CD14-positive monocyte (primary cell): ENCODE data around the gene GALNT18. TPM values are rescaled to one million over a fixed set of nuclear protein-coding genes. Genes with fewer than 3 reads are reported as not detected.

ENCODE experiments used
- DNase-seq, 3 donors: peaks; one replicate each; pipeline ENCODE4 v3.0.0-alpha.2; 2011 to 2022
- H2AFZ ChIP-seq: 2 replicates; pipeline ENCODE4 v1.6.0; 2012; ENCODE audit warnings: mild to moderate bottlenecking, low read depth, low read length, inconsistent platforms; ENCODE audit not compliant: insufficient read depth, poor library complexity, severe bottlenecking
- H3K27ac ChIP-seq, 2 donors: 1 replicate in 1 of 2; 2 replicates in 1 of 2; pipeline ENCODE4 v1.5.1; 2012 to 2013; ENCODE audit warnings: low read length in 2 of 2, control low read depth in 1 of 2, inconsistent platforms in 1 of 2, low read depth in 1 of 2, mild to moderate bottlenecking in 1 of 2
- H3K27me3 ChIP-seq, 2 donors: one replicate each; pipeline versions ENCODE4 v1.6.0 to v1.6.1; 2011 to 2013; ENCODE audit warnings: low read length in 2 of 2; ENCODE audit not compliant: control insufficient read depth in 2 of 2, insufficient read depth in 2 of 2
- H3K36me3 ChIP-seq, 2 donors: replicated peaks in 1 of 2; 1 replicate in 1 of 2; 2 replicates in 1 of 2; pipeline versions ENCODE4 v1.5.1 to v1.6.1; 2012 to 2013; ENCODE audit warnings: low read length in 2 of 2, control low read depth in 1 of 2, inconsistent platforms in 1 of 2, mild to moderate bottlenecking in 1 of 2; ENCODE audit not compliant: insufficient read depth in 2 of 2, control insufficient read depth in 1 of 2
- H3K4me1 ChIP-seq, 2 donors: 1 replicate in 1 of 2; 2 replicates in 1 of 2; pipeline versions ENCODE4 v1.5.1 to v1.6.1; 2012 to 2013; ENCODE audit warnings: low read length in 2 of 2, control low read depth in 1 of 2, inconsistent platforms in 1 of 2, mild to moderate bottlenecking in 1 of 2, moderate library complexity in 1 of 2; ENCODE audit not compliant: insufficient read depth in 2 of 2, control insufficient read depth in 1 of 2
- H3K4me2 ChIP-seq: replicated peaks from 2 replicates; pipeline ENCODE3; 2012; ENCODE audit warnings: low read length, moderate library complexity, mild to moderate bottlenecking; ENCODE audit not compliant: poor library complexity, severe bottlenecking; ENCODE audit errors: extremely low read depth
- H3K4me3 ChIP-seq, 3 experiments: fragments of 200-600 bp in 1 of 3; sonication (generic) in 1 of 3; replicated peaks in 1 of 3; 1 replicate in 2 of 3; 2 replicates in 1 of 3; pipeline ENCODE4 v1.5.1; 2011 to 2013; ENCODE audit warnings: low read length in 3 of 3, mild to moderate bottlenecking in 3 of 3, control low read depth in 2 of 3, low read depth in 2 of 3, inconsistent platforms in 1 of 3, moderate library complexity in 1 of 3
- H3K79me2 ChIP-seq: 2 replicates; pipeline ENCODE4 v1.6.0; 2012; ENCODE audit warnings: mild to moderate bottlenecking, control low read depth, inconsistent platforms, low read length, moderate library complexity; ENCODE audit not compliant: insufficient read depth
- H3K9ac ChIP-seq: 2 replicates; pipeline ENCODE4 v1.6.0; 2017; ENCODE audit warnings: low read length, mild to moderate bottlenecking; ENCODE audit not compliant: insufficient read depth, poor library complexity, severe bottlenecking
- H3K9me3 ChIP-seq, 2 donors: replicated peaks in 1 of 2; 1 replicate in 1 of 2; 2 replicates in 1 of 2; pipeline versions ENCODE4 v1.5.1 to v1.6.1; 2012 to 2013; ENCODE audit warnings: low read length in 2 of 2, control low read depth in 1 of 2; ENCODE audit not compliant: control insufficient read depth in 1 of 2, insufficient read depth in 1 of 2
- H4K20me1 ChIP-seq: 2 replicates; pipeline ENCODE4 v1.6.0; 2012; ENCODE audit warnings: mild to moderate bottlenecking, low read length, control low read depth, moderate library complexity; ENCODE audit not compliant: insufficient read depth
- H3K27ac Mint-ChIP-seq, 7 donors: one replicate each; pipeline ENCODE4 v1.8.0; 2020; ENCODE audit warnings: mild to moderate bottlenecking in 7 of 7, mixed read lengths in 7 of 7, moderate library complexity in 6 of 7, inconsistent platforms in 2 of 7
- H3K27me3 Mint-ChIP-seq, 3 donors: one replicate each; pipeline ENCODE4 v1.8.0; 2021 to 2022; ENCODE audit warnings: low read depth in 3 of 3, mild to moderate bottlenecking in 3 of 3, mixed read lengths in 3 of 3, moderate library complexity in 3 of 3, inconsistent platforms in 1 of 3
- H3K36me3 Mint-ChIP-seq, 2 donors: one replicate each; pipeline ENCODE4 v1.8.0; 2020; ENCODE audit warnings: mixed read lengths in 2 of 2, inconsistent platforms in 1 of 2, mild to moderate bottlenecking in 1 of 2
- H3K4me1 Mint-ChIP-seq: one replicate; pipeline ENCODE4 v1.8.0; 2020; ENCODE audit warnings: mild to moderate bottlenecking, mixed read lengths
- H3K4me3 Mint-ChIP-seq, 2 donors: one replicate each; pipeline ENCODE4 v1.8.0; 2020; ENCODE audit warnings: mild to moderate bottlenecking in 2 of 2, mixed read lengths in 2 of 2, moderate library complexity in 1 of 2
- H3K9me3 Mint-ChIP-seq, 7 donors: one replicate each; pipeline ENCODE4 v1.8.0; 2020 to 2022; ENCODE audit warnings: mixed read lengths in 7 of 7, mild to moderate bottlenecking in 6 of 7, moderate library complexity in 6 of 7, inconsistent platforms in 2 of 7
- CTCF ChIP-seq: fragments of 200-600 bp; IDR thresholded peaks from one replicate; pipeline ENCODE4 v1.8.0; 2022; ENCODE audit warnings: antibody characterized with exemption, mild to moderate bottlenecking
- WGBS: methylation state at CpG from one replicate; pipeline ENCODE4 v1.1.5; 2013; ENCODE audit warnings: missing lambda C conversion rate; ENCODE audit not compliant: insufficient coverage; 5-methylcytosine and 5-hydroxymethylcytosine counted together
- intact Hi-C, 2 donors: fragments of 100-400 bp; cut with micrococcal nuclease; formaldehyde crosslinking; loops; one replicate each; pipeline versions ENCODE4 v1.15.0 to v1.15.1; 2023
- polyA plus RNA-seq, 3 donors: library from polyadenylated mRNA; depleted of rRNA in 1 of 3; unstranded in 2 of 3; stranded (reverse) in 1 of 3; fragments of 300-500 nt in 2 of 3; fragments of >200 nt in 1 of 3; fragmentation: Illumina TruSeq in 2 of 3; gene quantifications; 1 replicate in 2 of 3; 2 replicates in 1 of 3; pipeline ENCODE4 v1.2.3, GENCODE V29; 2012 to 2021

GALNT18 gene
- polyA plus RNA-seq, 3 donors, result not detected

- Histone ChIP-seq H3K4me3 (no peak overlapping the region), H3K4me2 (no peak overlapping the region), H3K27ac (no peak overlapping the region), H3K27me3 (no peaks in the 10 kb centered on the region), H3K9me3 (no peaks in the 10 kb centered on the region), H2AFZ (no peak overlapping the region), H3K79me2 (no peaks in the 10 kb centered on the region), H4K20me1 (no peaks in the 10 kb centered on the region), H3K4me1 (no peaks in the 10 kb centered on the region), H3K36me3 (no peaks in the 10 kb centered on the region), H3K9ac (no peak overlapping the region)
- Mint-ChIP-seq H3K36me3 (no peaks in the 10 kb centered on the region), H3K27ac (no peak overlapping the region), H3K4me1 (no peaks in the 10 kb centered on the region), H3K9me3 (peaks cover 0 to 5% (median 2%) of the 10 kb centered on the region in 7 donors), H3K4me3 (no peak overlapping the region), H3K27me3 (peaks cover 3 to 19% (median 10%) of the 10 kb centered on the region in 3 donors)
- intact Hi-C loops, result no loop called here
- no peak for TF ChIP-seq CTCF
- no peak for DNase-seq
- WGBS, result 93% methylated on average over 8 of the region's 13 CpGs
Measured at GRCh38 chr11:11445441-11446185, 176.2 kb downstream of the GALNT18 start.

- Histone ChIP-seq H3K9ac (no peak overlapping the region), H3K27ac (no peak overlapping the region), H3K9me3 (no peaks in the 10 kb centered on the region), H3K27me3 (peaks cover 0 to 3% of the 10 kb centered on the region in 2 donors), H3K4me1 (no peaks in the 10 kb centered on the region), H3K79me2 (no peaks in the 10 kb centered on the region), H4K20me1 (no peaks in the 10 kb centered on the region), H2AFZ (no peak overlapping the region), H3K4me3 (no peak overlapping the region), H3K4me2 (no peak overlapping the region), H3K36me3 (no peaks in the 10 kb centered on the region)
- Mint-ChIP-seq H3K9me3 (peaks cover 0 to 5% (median 2%) of the 10 kb centered on the region in 7 donors), H3K36me3 (no peaks in the 10 kb centered on the region), H3K4me3 (no peak overlapping the region), H3K27ac (no peak overlapping the region), H3K27me3 (peaks cover 2 to 21% (median 10%) of the 10 kb centered on the region in 3 donors), H3K4me1 (no peaks in the 10 kb centered on the region)
- DNase-seq, result no peak
- TF ChIP-seq CTCF, result no peak
- intact Hi-C loops, result no loop called here
- 95% methylated on average over 3 of the region's 5 CpGs for WGBS
Measured at GRCh38 chr11:11444804-11445131, 177.0 kb downstream of the GALNT18 start.
